GM12872 (cell line): ENCODE measurements around the gene SOX6.

Experiments used
- TF ChIP-seq, protein P1 (sequence below): IDR thresholded peaks from 3 replicates; pipeline ENCODE4 v1.5.1; 2011; ENCODE audit warnings: low read depth, mild to moderate bottlenecking, low read length, moderate library complexity; ENCODE audit not compliant: insufficient read depth

SOX6 gene

DNA sequence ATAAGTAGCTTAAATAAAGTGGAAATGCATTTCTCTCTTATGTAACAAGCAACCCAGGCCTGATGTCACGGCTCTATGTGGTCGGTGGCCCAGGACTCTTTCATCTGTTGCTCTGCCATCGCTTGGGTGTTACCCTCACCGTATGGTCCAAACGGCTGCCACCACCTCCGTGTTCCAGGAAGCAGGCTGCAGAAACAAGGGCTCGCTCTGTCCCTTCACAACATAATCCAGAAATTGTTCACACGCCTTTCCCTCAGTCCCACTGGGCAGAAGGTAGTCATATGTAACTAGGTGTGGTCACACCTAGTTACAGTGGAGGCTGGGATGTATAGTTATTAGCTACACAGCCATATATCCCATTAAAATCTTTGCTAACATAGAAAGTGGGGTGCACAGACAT, 421.0 kb downstream of the SOX6 start:
- TF ChIP-seq, protein P1, sequence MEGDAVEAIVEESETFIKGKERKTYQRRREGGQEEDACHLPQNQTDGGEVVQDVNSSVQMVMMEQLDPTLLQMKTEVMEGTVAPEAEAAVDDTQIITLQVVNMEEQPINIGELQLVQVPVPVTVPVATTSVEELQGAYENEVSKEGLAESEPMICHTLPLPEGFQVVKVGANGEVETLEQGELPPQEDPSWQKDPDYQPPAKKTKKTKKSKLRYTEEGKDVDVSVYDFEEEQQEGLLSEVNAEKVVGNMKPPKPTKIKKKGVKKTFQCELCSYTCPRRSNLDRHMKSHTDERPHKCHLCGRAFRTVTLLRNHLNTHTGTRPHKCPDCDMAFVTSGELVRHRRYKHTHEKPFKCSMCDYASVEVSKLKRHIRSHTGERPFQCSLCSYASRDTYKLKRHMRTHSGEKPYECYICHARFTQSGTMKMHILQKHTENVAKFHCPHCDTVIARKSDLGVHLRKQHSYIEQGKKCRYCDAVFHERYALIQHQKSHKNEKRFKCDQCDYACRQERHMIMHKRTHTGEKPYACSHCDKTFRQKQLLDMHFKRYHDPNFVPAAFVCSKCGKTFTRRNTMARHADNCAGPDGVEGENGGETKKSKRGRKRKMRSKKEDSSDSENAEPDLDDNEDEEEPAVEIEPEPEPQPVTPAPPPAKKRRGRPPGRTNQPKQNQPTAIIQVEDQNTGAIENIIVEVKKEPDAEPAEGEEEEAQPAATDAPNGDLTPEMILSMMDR = no peak

DNA sequence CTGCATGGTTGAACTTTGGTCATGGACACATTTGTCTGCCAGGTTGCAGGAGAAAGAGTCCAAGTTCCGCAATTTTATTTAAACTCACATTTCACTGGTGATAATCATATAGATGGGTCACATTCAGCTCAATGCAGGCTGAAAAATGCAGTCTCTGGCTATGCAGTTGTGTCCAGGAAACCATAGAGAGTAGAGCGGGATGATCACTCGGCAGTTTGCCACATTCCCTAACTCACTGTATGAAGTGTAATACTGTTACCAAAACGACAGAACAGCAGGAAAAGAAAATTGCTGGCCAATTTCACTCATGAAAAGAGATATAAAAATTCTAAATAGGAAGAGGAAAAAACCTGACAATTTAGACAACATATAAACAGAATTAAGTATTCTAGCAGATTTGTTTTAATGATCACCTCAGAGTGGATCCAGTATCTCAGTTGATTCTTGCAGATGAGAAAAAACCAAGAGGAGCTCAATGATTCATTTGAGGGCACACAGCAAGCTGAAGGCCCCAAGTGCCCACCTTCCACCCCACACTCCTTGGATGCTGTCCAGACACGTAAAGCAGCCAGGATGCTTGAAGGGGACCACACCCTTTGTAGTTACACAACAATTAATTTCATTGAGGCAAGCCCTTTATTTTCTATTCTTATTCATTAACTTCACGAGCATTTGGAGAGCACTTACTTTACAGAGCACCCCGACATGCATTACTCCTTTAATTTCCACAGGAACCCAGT, 422.3 kb downstream of the SOX6 start:
- TF ChIP-seq, protein P1 = no peak

DNA sequence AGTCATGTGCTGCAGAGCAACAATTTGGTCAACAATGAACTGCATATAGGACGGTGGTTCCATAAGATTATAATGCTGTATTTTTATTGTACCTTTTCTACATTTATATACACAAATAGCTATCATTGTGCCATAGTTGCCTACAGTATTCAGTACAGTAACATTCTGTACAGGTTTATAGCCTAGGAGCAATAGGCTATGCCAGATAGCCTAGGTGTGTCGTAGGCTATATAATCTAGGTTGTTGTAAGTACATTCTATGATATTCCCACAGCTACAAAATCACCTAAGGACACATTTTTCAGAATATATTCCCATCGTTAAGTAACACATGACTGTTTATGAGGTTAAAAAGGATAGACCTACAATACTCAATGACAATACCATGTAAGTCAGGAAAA, 423.9 kb downstream of the SOX6 start:
- TF ChIP-seq, protein P1 = no peak

DNA sequence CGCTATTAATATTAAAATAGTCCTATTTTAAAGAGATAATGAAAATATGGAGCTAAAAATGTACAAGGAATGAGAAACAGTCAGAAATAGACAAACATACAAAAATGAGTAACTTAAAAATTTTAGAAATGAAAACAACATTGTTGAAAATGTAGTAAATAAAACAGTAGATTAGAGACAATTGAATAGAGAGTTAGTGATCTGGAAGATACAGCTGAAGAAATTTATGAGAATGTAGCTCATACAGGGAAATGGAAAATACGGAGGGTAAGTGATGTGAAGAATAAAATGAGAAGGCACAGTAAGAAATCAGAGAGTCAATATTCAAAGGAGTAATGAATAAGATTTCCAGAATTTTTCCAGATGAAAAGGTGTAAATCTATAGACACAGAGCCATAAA, 424.8 kb downstream of the SOX6 start:
- TF ChIP-seq, protein P1 = no peak

DNA sequence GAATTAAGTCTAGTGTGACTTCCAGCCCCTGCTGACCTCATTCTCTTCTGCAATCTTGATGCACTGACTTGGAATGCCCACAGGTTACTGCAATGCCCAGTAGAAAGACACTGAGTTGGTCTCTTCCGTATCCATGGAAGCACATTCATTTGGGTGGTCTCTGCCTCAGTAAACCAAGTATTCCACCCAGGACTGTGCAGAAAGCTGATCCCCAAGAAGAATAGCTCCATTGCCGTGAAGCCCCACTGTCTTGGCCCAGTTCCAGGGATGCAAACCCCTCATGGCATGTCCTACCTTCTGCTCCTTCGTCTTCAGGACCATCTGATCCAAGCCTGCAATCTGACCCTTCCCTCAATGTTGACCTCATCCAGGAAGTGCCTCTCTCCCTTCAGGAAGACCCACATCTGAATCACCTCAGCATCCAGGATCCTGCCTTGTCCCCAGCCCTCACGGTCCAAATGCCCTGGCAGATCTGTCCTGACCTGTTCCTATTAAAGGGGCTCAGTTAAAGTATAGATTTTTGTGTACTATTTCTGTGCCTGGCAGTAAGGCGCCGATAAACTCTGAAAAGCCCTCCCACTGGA, 425.8 kb downstream of the SOX6 start:
- TF ChIP-seq, protein P1 = no peak

DNA sequence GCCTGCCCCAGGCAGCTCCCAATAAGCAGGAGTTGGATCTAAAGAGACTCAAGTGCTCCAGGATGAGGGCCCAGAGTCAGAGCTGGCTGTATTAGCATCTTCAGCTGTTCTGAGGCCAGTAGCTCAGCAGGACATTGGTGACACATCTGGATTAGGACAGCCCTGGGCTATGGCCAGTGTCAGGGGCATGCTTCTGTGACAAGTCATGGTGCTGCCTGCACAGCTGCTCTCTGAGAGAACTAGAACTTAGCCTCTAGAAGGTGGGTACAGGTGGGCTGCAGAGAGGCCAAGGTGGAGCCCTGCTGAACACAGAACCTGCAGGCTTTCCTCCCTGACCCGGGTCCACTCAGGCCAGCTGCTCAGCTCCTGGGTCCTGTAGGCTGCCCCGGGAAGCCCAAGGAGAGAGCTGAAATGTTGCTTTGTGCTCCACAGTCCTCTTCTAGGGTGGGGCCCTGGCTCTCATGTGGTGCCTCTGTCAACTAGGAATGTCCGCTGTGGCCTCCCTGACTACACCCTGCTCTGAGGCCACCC, 426.9 kb downstream of the SOX6 start:
- TF ChIP-seq, protein P1 = no peak

DNA sequence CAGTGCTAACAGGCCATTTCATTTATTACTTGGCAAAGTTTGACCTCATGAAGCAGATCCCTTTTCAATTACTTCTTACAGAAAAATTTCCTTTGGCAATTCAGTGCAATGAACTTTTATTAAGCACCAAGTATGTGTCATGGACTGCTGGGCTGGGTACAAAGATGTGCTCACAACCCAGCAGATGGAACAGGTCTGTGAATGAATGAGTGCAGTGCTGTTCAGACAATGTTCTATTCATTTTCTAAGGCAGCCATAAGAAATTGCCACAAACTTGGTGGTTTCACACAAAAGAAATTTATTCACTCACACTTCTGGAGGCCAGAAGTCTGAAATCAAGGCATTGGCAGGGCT, 428.5 kb downstream of the SOX6 start:
- TF ChIP-seq, protein P1 = no peak
